ENCODE measurements around the gene SLC22A23.

DNA sequence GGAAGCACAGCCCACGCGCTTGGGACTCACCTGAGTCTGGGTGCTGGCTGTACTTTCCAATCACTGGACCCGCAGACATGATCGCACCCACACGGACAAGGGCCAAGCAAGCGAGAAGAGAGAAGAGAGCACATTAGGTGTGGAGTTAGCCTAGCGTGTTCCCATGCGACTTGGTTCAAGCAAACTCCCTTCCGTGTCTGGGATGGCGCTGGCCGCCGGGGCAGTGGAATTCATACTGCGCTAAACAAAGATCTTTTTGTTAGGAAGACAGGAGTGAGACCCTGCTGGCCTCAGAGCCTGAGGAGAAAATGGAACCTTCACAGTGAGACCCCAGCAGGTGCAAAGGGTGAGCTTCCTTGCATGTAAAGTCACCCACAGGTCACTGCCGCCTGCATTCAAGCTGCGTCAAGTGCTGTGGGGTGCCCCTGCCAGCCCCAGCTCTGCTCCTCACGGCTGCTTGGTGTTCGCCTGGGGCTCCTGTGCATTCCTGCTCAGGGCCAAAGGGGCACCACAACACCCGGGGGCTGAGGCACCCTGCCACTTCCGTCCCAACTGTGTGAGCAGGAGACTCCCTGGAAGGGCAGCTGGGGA is 171.7 kb downstream of the SLC22A23 start:
- no peak for TF ChIP-seq CTCF (IDR thresholded peaks at IDR 0.05)
- no peak for TF ChIP-seq POLR2A (IDR thresholded peaks at IDR 0.05)
- no peak for TF ChIP-seq POLR2AphosphoS5 (IDR thresholded peaks at IDR 0.05)

All from sigmoid colon (tissue), 4 donors.